Hepatocyte (in vitro differentiated cells): ENCODE results near the gene TRAPPC6A.

ENCODE experiments used
- EZH2phosphoT487 ChIP-seq: fragments of 200-600 bp; sonication (generic); IDR thresholded peaks from one replicate; pipeline ENCODE4 v1.6.1; 2018; ENCODE audit warnings: antibody characterized with exemption, mild to moderate bottlenecking, low read depth, moderate library complexity; ENCODE audit not compliant: unreplicated experiment, severe bottlenecking
- TF ChIP-seq, protein P1 (sequence below): fragments of 200-600 bp; sonication (generic); IDR thresholded peaks from 2 replicates; pipeline ENCODE4 v1.5.1; 2016; ENCODE audit warnings: antibody characterized with exemption, mild to moderate bottlenecking; ENCODE audit not compliant: poor library complexity

- TF ChIP-seq, protein P1, sequence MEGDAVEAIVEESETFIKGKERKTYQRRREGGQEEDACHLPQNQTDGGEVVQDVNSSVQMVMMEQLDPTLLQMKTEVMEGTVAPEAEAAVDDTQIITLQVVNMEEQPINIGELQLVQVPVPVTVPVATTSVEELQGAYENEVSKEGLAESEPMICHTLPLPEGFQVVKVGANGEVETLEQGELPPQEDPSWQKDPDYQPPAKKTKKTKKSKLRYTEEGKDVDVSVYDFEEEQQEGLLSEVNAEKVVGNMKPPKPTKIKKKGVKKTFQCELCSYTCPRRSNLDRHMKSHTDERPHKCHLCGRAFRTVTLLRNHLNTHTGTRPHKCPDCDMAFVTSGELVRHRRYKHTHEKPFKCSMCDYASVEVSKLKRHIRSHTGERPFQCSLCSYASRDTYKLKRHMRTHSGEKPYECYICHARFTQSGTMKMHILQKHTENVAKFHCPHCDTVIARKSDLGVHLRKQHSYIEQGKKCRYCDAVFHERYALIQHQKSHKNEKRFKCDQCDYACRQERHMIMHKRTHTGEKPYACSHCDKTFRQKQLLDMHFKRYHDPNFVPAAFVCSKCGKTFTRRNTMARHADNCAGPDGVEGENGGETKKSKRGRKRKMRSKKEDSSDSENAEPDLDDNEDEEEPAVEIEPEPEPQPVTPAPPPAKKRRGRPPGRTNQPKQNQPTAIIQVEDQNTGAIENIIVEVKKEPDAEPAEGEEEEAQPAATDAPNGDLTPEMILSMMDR: no peak
- TF ChIP-seq EZH2phosphoT487: no peak
These were observed 21.9 kb downstream of the TRAPPC6A start for GRCh38 chr19:45156011-45156630.
